ENCODE results near the gene EFCAB7.

The EFCAB7 gene

DNA sequence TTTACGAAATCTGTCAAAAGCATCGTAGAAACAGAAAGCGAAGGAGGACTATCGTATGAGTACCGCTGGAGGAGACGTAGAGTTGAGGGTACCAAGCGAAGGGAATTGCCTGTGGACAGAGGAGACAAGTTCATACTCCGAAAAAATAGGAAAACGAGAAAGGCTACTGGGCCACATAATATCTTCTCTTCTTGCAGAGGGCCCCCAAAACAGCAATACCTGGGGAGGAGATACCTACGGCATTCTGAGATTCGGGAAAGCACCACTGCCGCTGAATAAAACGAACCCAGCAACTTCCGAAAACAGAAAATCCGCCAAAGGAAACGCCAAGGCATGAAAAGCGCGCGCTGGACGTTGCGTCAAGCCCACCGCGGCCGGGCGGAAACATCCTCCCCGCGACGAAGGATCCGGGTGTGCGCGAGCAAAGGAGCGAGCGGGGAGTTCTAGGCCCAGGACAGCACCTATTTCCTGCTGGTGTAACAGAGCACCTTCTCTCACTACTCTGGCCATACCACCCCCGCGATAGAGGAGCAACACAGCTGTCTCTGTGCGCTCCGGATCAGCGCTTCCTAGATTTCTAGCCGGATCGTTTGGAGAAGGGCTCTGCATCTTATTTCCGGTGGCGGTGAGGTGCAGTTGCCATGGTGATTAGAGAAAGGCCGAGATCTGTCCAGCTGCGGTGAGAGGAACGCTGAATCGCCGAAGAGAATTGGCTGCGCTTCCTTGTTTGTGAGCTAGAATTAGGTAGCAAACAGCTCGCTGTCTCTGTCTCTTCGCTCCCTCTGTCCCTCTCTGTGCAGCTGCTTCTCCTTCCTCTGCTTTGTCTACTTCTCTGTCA lies at the start of gene EFCAB7, which contains the start of gene ITGB3BP:
TSS of gene EFCAB7 (plus strand) at position 635 of the 838 bp plus-strand sequence. CDS start 2,048 bp downstream, outside the sequence.
TSS of gene ITGB3BP (minus strand) at position 335 of the 838 bp plus-strand sequence. CDS start at position 243, 92 bp downstream.
- CTCF ChIA-PET = interaction anchor here (0.6 to 1.4 kb wide), 3 partner anchors 13 to 196 kb away, joined by 3 to 4 read pairs (median 4); no protein-coding TSS in a partner anchor
- Mint-ChIP-seq H3K27ac (peak within 1 kb of the TSS; percentile 96), H3K4me3 (peak within 1 kb of the TSS; percentile 86), H3K27me3 (no peaks in the 10 kb centered on the region), H3K4me1 (peaks cover 40% of the 10 kb centered on the region), H3K36me3 (peaks cover 6% of the 10 kb centered on the region), H3K9me3 (no peaks in the 10 kb centered on the region)
- DNase-seq = peak; percentile 85

- no peak overlapping the region for H3K27ac Mint-ChIP-seq
- no peak for DNase-seq
- H3K4me3 Mint-ChIP-seq = no peak overlapping the region
- H3K27me3 Mint-ChIP-seq = no peaks in the 10 kb centered on the region
- H3K4me1 Mint-ChIP-seq = no peaks in the 10 kb centered on the region
- H3K9me3 Mint-ChIP-seq = peaks cover 2% of the 10 kb centered on the region
- CTCF ChIA-PET = no interaction called here
- H3K36me3 Mint-ChIP-seq = peaks cover 9% of the 10 kb centered on the region
Measured at GRCh38 chr1:63475761-63476160, 47.6 kb upstream of the EFCAB7 start.

DNA sequence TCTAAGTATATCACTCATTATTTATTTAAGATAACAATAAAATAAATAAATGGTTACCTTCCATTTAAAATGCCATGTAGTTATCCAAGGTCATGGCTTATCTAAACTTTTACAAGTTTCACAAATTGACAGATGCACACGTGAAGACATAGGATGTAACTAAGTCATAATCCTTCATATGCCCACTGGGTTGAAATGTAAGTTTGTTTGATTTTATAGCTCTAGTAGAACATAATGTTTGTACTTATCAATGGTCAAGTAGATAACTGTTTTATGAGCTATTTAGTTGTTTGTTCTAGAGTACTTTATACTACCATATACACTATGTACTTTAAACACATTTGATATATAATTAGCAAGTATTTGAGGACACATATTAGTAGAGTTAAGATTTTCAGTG lies 43.3 kb upstream of the EFCAB7 start:
- DNase-seq = no peak
- Mint-ChIP-seq H3K4me3 (no peak overlapping the region), H3K36me3 (peaks cover 5% of the 10 kb centered on the region), H3K27ac (no peak overlapping the region), H3K27me3 (no peaks in the 10 kb centered on the region), H3K4me1 (no peaks in the 10 kb centered on the region), H3K9me3 (no peaks in the 10 kb centered on the region)
- CTCF ChIA-PET = no interaction called here

GRCh38 chr1:63486629-63487028 lies 36.7 kb upstream of the EFCAB7 start:
- H3K27ac Mint-ChIP-seq = no peak overlapping the region
- no peaks in the 10 kb centered on the region for H3K4me1 Mint-ChIP-seq
- H3K9me3 Mint-ChIP-seq = no peaks in the 10 kb centered on the region
- H3K4me3 Mint-ChIP-seq = no peak overlapping the region
- no peaks in the 10 kb centered on the region for H3K36me3 Mint-ChIP-seq
- H3K27me3 Mint-ChIP-seq = no peaks in the 10 kb centered on the region
- CTCF ChIA-PET = no interaction called here
- DNase-seq = no peak

GRCh38 chr1:63487336-63488065 lies 35.8 kb upstream of the EFCAB7 start:
- Mint-ChIP-seq H3K4me1 (no peaks in the 10 kb centered on the region), H3K27ac (no peak overlapping the region), H3K4me3 (no peak overlapping the region), H3K36me3 (no peaks in the 10 kb centered on the region), H3K27me3 (no peaks in the 10 kb centered on the region), H3K9me3 (no peaks in the 10 kb centered on the region)
- CTCF ChIA-PET = no interaction called here
- no peak for DNase-seq

GRCh38 chr1:63497577-63497976 lies 25.7 kb upstream of the EFCAB7 start:
- H3K4me1 Mint-ChIP-seq = peaks cover 3% of the 10 kb centered on the region
- peaks cover 4% of the 10 kb centered on the region for H3K9me3 Mint-ChIP-seq
- DNase-seq = no peak
- no peak overlapping the region for H3K4me3 Mint-ChIP-seq
- CTCF ChIA-PET = no interaction called here
- no peak overlapping the region for H3K27ac Mint-ChIP-seq
- peaks cover 16% of the 10 kb centered on the region for H3K36me3 Mint-ChIP-seq
- no peaks in the 10 kb centered on the region for H3K27me3 Mint-ChIP-seq

GRCh38 chr1:63498106-63498505 lies 25.2 kb upstream of the EFCAB7 start:
- peaks cover 3% of the 10 kb centered on the region for H3K4me1 Mint-ChIP-seq
- H3K9me3 Mint-ChIP-seq = peaks cover 4% of the 10 kb centered on the region
- H3K27me3 Mint-ChIP-seq = no peaks in the 10 kb centered on the region
- no peak overlapping the region for H3K27ac Mint-ChIP-seq
- peaks cover 16% of the 10 kb centered on the region for H3K36me3 Mint-ChIP-seq
- CTCF ChIA-PET = no interaction called here
- DNase-seq = no peak
- H3K4me3 Mint-ChIP-seq = no peak overlapping the region

DNA sequence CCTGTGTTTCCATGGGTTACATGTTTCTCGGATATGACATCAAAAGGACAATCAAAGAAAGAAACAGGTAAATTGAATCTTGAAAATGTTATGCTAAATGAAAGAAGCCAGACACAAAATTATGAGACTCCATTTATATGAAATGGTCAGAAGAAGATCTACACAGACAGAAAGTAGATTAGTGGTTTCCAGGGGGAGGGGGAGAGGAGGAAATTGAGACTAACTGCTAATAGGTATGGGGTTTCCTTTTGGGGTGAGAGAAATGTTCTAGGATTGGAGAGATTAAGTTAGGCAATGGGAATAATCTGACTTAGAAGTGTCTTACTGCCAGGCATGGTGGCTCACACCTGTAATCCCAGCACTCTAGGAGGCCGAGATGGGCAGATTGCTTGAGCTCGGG lies 22.1 kb upstream of the EFCAB7 start:
- Mint-ChIP-seq H3K36me3 (peaks cover 27% of the 10 kb centered on the region), H3K9me3 (peaks cover 4% of the 10 kb centered on the region), H3K27ac (no peak overlapping the region), H3K4me3 (no peak overlapping the region), H3K27me3 (no peaks in the 10 kb centered on the region), H3K4me1 (peaks cover 3% of the 10 kb centered on the region)
- CTCF ChIA-PET = interaction anchor here (0.7 kb wide), 1 partner anchor 1157 kb away, joined by 3 read pairs; no protein-coding TSS in a partner anchor
- no peak for DNase-seq

DNA sequence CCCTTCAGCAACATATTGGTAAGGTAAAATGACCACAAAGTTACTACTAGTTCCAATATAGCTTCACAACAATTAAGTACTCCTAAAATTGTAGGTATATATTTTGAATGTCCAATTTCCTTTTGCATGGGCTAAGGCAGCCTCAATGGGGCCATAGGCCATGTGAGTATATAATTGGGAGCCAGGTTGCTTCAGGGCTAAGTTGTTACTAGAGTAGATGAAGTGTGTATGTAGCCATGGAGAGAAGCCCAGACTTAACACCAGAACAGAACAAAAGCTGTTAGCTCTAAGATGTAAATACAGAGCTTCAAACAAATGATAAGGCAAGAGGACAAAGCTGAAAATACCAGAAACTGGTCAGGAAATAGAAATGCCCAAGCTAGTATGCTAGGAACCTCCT lies 16.5 kb upstream of the EFCAB7 start:
- CTCF ChIA-PET = no interaction called here
- no peak overlapping the region for H3K27ac Mint-ChIP-seq
- no peaks in the 10 kb centered on the region for H3K4me1 Mint-ChIP-seq
- peaks cover 1% of the 10 kb centered on the region for H3K9me3 Mint-ChIP-seq
- H3K4me3 Mint-ChIP-seq = no peak overlapping the region
- no peaks in the 10 kb centered on the region for H3K27me3 Mint-ChIP-seq
- H3K36me3 Mint-ChIP-seq = peaks cover 21% of the 10 kb centered on the region
- DNase-seq = no peak

GRCh38 chr1:63509718-63510117 lies 13.6 kb upstream of the EFCAB7 start:
- Mint-ChIP-seq H3K36me3 (peaks cover 16% of the 10 kb centered on the region), H3K4me3 (no peak overlapping the region), H3K27ac (no peak overlapping the region), H3K27me3 (no peaks in the 10 kb centered on the region), H3K4me1 (no peaks in the 10 kb centered on the region), H3K9me3 (no peaks in the 10 kb centered on the region)
- CTCF ChIA-PET = interaction anchor here (0.7 kb wide), 1 partner anchor 372 kb away, joined by 3 read pairs; no protein-coding TSS in a partner anchor
- DNase-seq = no peak

- Mint-ChIP-seq H3K9me3 (no peaks in the 10 kb centered on the region), H3K4me1 (peaks cover 6% of the 10 kb centered on the region), H3K36me3 (peaks cover 1% of the 10 kb centered on the region), H3K27me3 (no peaks in the 10 kb centered on the region), H3K27ac (no peak overlapping the region), H3K4me3 (no peak overlapping the region)
- DNase-seq = no peak
- CTCF ChIA-PET = no interaction called here
Measured at GRCh38 chr1:63512584-63512983, 10.7 kb upstream of the EFCAB7 start.

DNA sequence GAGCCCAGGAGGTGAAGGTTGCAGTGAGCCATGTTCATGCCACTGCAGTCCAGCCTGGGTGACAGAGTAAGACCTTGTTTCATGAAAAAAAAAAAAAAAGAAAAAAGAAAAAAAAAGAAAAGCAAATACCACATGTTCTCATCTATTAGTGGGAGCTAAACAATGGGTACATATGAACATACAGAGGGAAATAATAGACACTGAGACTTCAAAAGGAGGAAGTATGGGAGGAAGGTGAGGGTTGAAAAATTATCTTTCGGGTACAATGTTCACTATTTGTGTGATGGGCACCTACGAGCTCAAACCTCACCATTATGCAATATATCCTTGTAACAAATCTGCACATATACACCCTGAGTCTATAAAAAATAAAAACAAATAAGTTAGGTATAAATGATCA lies 6.7 kb upstream of the EFCAB7 start:
- Mint-ChIP-seq H3K36me3 (peaks cover 3% of the 10 kb centered on the region), H3K4me1 (peaks cover 20% of the 10 kb centered on the region), H3K9me3 (no peaks in the 10 kb centered on the region), H3K27ac (no peak overlapping the region), H3K27me3 (no peaks in the 10 kb centered on the region), H3K4me3 (no peak overlapping the region)
- CTCF ChIA-PET = no interaction called here
- no peak for DNase-seq

DNA sequence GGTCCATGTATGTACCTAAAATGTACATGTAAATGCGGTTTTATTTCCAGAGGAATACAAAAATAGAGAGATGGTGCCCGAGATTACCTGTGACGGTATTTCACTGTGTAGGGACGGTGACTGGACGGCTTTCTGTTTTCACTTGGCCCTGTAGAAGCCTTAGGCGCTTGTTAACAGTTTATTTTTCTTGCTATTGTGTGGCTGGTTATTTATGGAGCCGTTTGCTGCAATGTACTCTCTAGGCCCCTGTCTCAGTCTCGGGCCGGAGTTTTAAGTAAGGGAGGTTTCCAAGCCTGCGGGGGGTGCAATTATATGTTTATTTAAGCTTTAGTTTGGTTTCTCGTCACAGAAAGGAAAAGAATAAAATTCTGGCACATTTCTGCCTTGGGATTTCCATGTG lies 413 bp downstream of the EFCAB7 start:
- Mint-ChIP-seq H3K27me3 (no peaks in the 10 kb centered on the region), H3K4me1 (peaks cover 40% of the 10 kb centered on the region), H3K9me3 (no peaks in the 10 kb centered on the region), H3K36me3 (peaks cover 8% of the 10 kb centered on the region), H3K27ac (peak overlapping the region; percentile 96), H3K4me3 (peak overlapping the region; percentile 86)
- no peak for DNase-seq
- CTCF ChIA-PET = interaction anchor here (0.6 to 1.4 kb wide), 3 partner anchors 13 to 197 kb away, joined by 3 to 4 read pairs (median 4); no protein-coding TSS in a partner anchor

- CTCF ChIA-PET = interaction anchor here (1.2 to 1.4 kb wide), 2 partner anchors 12 to 51 kb away, joined by 4 read pairs; no protein-coding TSS in a partner anchor
- H3K27ac Mint-ChIP-seq = peak overlapping the region; percentile 96
- DNase-seq = no peak
- H3K4me3 Mint-ChIP-seq = peak overlapping the region; percentile 86
- peaks cover 8% of the 10 kb centered on the region for H3K36me3 Mint-ChIP-seq
- H3K27me3 Mint-ChIP-seq = no peaks in the 10 kb centered on the region
- no peaks in the 10 kb centered on the region for H3K9me3 Mint-ChIP-seq
- H3K4me1 Mint-ChIP-seq = peaks cover 40% of the 10 kb centered on the region
Measured at GRCh38 chr1:63524201-63524600, 876 bp downstream of the EFCAB7 start.

Measured in activated naive CD4-positive, alpha-beta T cell treated with anti-CD3 and anti-CD28 coated beads, Interleukin-2, amount 10 ng/mL, durations not matched to agents 7 days and 5 days (primary cell).